Fibroblast of skin of back (primary cell): ENCODE measurements around the gene FHIT.
"Not testable (repeated sequence)": the region's sequence is repeated elsewhere in the genome, so short reads cannot be mapped to it uniquely, and the experiment has no call there.

Experiments
- DNase-seq: peaks from one replicate; pipeline ENCODE4 v3.0.0-alpha.2; 2013

FHIT gene

GRCh38 chr3:59963676-59964075 lies 1287.6 kb downstream of the FHIT start:
- DNase-seq, result no peak

DNA sequence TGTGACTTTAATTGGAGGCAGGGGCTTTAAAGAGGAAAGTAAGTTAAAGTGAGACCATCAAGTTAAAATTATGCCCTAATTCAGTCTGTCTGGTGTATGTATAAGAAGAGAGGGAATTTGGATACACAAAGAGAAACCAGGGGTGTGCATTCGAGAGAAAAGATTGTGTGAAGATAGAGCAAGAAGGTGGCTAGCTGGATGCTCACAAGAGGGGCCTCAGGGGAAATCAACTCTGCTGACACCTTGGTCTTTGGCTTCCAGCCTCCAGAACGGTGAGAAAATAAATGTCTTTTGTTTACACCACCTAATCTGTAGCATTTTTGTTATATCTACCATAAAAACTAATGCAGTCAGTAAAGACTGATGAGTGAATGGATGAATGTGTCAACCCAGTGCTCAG lies 1294.1 kb downstream of the FHIT start:
- DNase-seq, result no peak

- DNase-seq, result no peak
Measured at GRCh38 chr3:59953104-59953503, 1298.1 kb downstream of the FHIT start.

- DNase-seq, result no peak
Measured at GRCh38 chr3:59949311-59949710, 1301.9 kb downstream of the FHIT start.

GRCh38 chr3:59946401-59946800 lies 1304.9 kb downstream of the FHIT start:
- DNase-seq, result no peak

GRCh38 chr3:59940718-59941117 lies 1310.5 kb downstream of the FHIT start:
- DNase-seq, result no peak

GRCh38 chr3:59939826-59940426 lies 1311.3 kb downstream of the FHIT start:
- no peak for DNase-seq

DNA sequence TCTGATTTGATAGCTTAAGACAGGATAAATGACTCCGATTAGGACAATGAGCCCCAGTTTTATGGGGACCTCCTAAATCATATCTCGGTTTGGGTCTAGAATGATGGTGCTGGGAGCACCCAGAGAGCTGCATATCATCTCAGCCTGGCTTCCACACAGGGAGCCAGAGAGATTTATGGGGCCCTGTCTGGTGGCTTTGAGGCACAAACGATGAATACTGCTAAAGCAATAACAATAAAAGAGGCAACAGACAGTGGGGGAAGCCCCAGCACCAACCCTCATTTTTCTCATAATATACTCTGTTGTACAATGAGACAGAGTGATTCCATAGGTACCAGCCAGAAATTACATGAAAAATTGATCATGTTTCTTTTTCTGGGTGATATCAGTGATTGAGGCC lies 1312.4 kb downstream of the FHIT start:
- DNase-seq, result no peak

DNA sequence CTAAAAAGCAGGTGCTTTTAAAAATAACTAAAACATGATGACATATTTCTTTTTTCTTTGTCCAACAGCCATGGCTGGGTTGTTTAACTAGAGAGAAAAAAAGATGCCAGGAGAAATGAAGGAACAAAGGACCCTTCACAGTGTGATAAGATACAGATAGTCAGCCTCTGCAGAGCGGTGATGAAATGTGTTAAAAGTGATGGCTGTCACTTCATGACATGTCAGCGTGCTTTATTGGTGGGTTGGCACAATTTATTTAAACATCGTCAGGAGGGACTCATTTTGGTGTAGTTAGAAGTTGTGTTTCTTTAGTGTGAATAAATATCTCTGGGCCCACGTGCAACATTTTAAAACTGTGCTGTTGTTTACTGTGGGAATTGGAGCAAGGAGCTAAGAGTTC lies 1314.1 kb downstream of the FHIT start:
- DNase-seq, result no peak

- no peak for DNase-seq
Measured at GRCh38 chr3:59936472-59936871, 1314.8 kb downstream of the FHIT start.

DNA sequence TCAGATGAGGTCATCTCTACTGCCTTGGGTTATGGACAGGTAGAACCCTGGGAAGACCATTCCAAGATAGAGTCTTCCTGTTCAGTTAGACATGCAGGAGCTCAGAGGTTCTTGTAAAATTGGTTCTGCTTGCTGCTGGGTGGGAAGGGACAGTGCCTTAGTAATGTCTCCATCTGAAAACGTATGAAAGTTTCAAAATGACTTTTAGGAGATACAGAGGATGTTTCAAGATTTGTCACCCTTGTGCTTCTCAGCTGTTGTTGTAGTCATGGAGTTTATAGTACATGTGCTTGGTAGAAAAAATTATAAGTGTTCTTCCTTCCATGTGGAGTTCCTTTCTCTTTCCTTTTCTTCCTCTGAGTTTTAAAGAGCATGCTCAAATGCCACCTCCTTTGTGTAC lies 1316.2 kb downstream of the FHIT start:
- no peak for DNase-seq

GRCh38 chr3:59934560-59934959 lies 1316.7 kb downstream of the FHIT start:
- not testable (repeated sequence) for DNase-seq

DNA sequence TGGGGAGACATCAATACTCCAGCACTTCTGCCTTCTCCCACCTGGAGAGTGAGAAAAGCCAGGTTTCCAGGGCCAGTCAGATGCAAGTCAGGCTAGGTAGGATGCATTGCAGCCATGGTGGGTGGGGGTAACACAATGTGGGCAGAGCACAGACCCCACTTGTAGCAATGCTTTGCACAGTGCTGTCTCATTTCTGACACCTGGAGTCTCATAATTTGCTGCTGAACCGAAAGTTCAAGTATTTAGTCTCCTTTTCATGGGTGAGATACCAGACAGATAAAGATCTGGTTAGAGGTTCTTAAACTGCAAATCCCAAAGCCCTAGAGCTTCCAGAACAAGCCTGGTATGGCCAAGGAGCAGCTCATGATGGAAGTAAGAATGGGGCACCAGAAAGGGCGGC lies 1321.1 kb downstream of the FHIT start:
- no peak for DNase-seq

- DNase-seq, result no peak
Measured at GRCh38 chr3:59927056-59927455, 1324.2 kb downstream of the FHIT start.

DNA sequence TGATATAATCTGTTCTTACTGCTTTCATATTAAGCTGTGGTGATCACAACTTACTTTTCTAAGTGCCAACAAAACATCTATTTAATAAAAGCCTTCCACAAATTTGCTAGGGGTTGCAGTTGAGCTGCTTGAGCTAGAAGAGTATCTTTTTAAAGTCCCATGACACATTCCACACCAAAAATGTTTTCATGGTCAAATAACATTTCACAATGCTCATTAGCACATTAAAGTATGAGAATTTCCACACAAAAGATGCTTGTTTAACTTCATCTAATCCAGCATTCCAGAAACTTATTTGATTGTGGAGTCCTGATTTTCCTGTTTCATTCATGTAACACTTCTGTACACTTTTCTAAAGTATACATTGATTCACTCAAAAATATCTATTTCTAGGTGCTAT lies 1325.3 kb downstream of the FHIT start:
- DNase-seq, result no peak

DNA sequence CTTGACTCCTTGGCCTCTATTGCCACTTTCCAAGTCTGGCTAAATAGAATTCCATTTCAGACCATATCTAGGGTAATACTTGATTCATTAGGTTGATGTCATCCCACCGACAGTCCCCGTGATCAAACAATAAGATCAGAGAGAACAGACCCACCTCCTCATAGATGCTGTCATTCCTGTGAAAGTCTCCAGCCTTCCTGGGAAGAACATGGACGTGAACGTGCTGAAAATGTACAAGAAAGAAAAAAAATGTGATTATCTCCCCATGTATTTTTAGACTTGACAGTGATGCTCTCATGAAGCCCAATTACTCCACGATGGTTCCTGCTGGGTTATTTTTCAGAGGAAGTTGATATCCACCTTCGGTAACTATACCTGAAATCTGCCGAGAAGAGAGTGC lies 1329.1 kb downstream of the FHIT start:
- no peak for DNase-seq

DNA sequence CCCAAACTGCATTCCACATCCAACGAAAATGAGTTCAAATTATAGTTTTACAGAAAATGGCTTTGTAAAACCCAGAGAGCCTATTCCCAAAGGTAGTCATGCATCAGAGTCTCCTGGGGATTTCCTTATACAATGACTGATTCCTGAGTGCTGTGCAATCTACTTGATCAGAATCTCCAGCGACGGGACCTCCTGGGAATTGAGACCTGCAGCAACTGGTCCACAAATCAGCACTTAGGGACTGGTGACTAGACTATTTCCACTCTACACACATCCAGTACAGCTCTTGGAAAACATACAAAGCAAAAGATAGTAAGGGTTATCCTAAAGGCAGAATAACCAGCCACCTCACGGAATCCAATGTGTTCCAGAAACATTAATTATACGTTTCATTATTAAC lies 1330.4 kb downstream of the FHIT start:
- DNase-seq, result no peak

GRCh38 chr3:59919586-59919985 lies 1331.7 kb downstream of the FHIT start:
- no peak for DNase-seq

GRCh38 chr3:59914251-59914650 lies 1337.0 kb downstream of the FHIT start:
- no peak for DNase-seq

- DNase-seq, result no peak
Measured at GRCh38 chr3:59913645-59914044, 1337.6 kb downstream of the FHIT start.

GRCh38 chr3:59908701-59909100 lies 1342.6 kb downstream of the FHIT start:
- no peak for DNase-seq

DNA sequence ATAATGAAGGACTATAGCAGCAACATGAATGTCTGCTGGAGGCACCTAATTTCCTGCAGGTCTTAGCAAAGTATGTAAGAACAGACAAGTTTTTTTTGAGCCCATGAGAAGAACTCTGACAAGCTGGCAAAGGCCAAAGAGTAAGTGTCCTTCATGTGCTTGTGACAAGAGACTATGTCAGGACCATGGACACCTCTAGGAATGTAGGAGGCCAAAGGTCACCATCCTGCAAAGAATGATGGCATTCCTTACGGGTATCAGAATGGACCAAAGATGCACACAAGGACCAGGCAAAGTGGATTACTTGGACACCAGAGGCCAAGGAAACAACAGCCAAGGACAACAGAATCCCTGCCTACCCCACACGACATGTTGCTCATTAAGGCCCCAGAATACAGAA lies 1343.0 kb downstream of the FHIT start:
- DNase-seq, result peak; percentile 1

GRCh38 chr3:59904296-59904695 lies 1347.0 kb downstream of the FHIT start:
- DNase-seq, result no peak

DNA sequence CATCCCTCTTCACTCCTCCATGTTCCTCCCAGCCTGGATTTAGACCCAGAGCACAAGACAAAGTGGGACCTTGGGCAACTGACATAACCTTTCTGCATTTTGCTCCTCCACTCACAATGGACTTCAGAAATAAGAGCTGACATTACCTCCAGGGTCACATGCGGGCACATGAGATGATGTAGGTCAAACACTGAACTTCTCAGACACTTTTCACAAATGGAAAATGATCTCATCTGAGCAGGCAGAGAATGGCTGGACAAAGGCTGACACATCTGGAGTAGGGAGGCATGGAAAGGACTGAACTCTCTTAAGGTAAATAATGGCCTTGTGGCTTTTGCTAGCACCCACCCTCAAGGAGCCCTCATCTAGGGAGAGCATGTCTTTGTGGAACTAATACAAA lies 1352.2 kb downstream of the FHIT start:
- DNase-seq, result no peak

GRCh38 chr3:59895972-59896371 lies 1355.3 kb downstream of the FHIT start:
- DNase-seq, result no peak
